Esophagus mucosa (tissue), 1 donor: ENCODE measurements around the gene EID2B. TPM values are rescaled to one million over a fixed set of nuclear protein-coding genes. Genes with fewer than 3 reads are reported as not detected.

ENCODE experiments used
- ATAC-seq: fragments of 200-7000 bp; cut with Tn5 transposase; one replicate; pipeline ENCODE4 v1.9.1; 2020
- total RNA-seq: library from RNA; stranded (reverse); gene quantifications from one replicate; pipeline ENCODE4 v1.2.4, GENCODE V29; 2023
- donor health status: DM: yes; HTN: yes; CAD: no.

EID2B gene
- total RNA-seq, 1 donor from 2014 or later, result 0.20 TPM

- peak; percentile 18 for ATAC-seq
These were observed 33.6 kb downstream of the EID2B start, which contains the start of gene DLL3 for GRCh38 chr19:39498798-39499642. Gene DLL3 (plus strand): TSS chr19:39498947. CDS start chr19:39498975, 28 bp downstream.

DNA sequence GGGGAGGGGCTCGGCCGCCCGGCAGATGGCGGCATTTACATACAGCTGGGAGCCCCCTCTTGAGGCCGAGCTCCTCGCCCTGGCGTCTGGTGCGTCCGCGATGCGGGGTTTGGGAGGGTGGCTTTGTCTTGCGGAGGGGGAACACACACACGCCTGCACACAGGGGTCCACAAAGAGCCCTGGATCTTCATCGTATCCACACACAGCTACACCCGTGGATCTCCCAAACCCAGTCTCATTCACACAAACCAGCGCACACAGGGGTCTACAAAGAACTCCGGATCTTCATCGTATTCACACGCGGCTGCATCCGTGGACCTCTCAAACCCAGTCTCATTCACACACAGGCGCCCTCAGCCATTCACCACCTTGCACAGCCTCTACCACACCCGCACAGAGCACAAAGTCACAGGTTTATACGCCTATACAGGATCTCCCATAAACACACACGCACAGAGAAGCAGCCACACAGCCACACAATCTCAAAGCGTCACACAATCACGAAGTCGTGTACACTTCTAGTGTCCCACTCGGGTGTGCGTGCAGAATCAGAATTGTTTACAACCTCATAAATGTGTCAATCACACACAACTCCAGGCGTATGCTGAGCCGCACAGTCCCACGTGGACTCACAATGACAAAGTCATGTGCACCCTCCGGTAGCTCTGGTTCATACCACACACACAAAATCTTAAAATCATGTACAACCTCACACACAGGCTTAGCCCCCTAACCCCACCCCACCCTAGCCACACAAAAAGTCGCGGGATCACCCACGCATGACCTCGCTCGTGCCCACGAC lies 34.5 kb downstream of the EID2B start:
- peak; percentile 13 for ATAC-seq

GRCh38 chr19:39497701-39497995 lies 35.0 kb downstream of the EID2B start:
- no peak for ATAC-seq

DNA sequence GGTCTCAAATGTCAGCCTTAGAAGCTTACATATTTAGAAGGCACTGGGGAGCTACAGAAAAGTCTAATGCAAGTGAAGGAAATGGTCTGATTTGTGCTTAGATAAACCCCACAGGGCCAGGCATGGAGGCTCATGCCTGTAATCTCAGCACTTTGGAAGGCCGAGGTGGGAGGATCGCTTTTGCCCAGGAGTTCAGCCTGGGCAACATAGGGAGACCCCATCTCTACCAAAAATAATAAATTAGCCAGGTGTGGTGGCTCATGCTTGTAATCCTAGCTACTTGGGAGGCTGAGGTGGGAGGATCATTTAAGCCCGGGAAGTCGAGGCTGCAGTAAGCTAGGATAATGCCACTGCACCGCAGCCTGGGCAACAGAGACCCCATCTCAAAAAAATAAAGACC lies 36.6 kb downstream of the EID2B start:
- no peak for ATAC-seq

DNA sequence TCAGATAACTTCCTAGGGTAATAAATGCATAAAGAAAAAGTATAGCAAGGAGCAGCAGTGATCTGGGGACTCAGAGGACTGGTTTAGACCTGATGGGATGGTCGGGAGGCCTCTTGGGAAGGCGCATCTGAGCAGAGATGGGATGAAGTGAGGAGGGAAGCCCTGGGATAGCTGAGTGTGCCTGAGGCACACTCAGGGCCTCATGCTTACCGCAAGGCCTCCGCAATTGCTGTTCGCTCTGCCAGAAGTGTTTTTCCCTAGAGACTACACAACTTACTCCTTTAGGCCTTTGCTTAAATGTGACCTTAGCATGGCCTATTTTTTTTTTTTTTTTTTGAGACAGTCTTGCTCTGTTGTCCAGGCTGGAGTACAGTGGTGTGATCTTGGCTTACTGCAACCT lies 38.0 kb downstream of the EID2B start:
- ATAC-seq, result no peak

GRCh38 chr19:39492788-39493187 lies 39.9 kb downstream of the EID2B start:
- ATAC-seq, result no peak

GRCh38 chr19:39492225-39492624 lies 40.4 kb downstream of the EID2B start:
- ATAC-seq, result no peak

DNA sequence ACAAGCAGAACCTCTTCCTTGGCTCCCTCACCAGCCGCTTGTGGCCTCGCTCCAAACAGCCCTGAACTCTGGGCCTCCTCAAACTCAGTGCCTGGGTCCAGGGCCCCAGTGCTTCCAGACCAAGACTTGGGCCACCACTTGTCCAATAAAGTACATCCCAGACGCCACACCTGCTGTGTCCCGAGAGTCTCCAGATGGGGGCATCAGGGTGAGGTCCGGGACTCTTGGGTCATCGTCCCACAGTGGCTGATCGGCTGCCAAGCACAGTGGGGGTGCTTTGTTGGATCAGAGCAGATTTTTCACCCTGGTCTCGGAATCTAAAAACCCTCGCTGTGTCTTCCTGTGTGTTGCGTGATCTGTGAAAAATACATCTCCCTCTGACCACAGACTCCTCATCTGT lies 42.9 kb downstream of the EID2B start:
- no peak for ATAC-seq

DNA sequence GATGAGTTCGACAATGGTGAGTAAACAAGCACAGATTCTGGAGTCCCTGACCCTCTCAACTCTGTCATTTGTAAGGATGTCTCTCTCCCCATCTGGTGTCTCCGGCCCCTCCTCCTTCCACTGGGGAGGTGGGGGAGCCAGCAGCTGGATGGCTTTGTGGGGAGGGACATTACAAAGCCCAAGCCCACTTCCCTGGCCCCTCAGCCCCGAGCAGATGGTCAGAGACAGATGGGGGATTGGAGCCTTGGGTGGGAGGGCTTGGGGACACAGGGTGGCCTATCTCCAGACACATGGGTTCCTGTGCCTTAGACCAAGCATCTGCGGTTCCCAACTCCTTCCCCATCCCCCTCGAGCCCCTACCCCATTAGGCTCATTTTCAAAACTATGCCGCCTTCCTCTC lies 49.5 kb downstream of the EID2B start:
- no peak for ATAC-seq

GRCh38 chr19:39481676-39482075 lies 51.0 kb downstream of the EID2B start:
- peak; percentile 2 for ATAC-seq

- peak; percentile 9 for ATAC-seq
These were observed 51.5 kb downstream of the EID2B start for GRCh38 chr19:39481229-39481545.

Other genes with a start within 250 kb of the EID2B start
- not detected for gene IFNL1, start 236.4 kb downstream of the EID2B start, total RNA-seq
- 0.08 TPM for gene LRFN1, start 212.0 kb downstream of the EID2B start, total RNA-seq
- gene GMFG, start 196.8 kb downstream of the EID2B start, total RNA-seq, result 2.3 TPM
- gene SAMD4B, start 190.4 kb downstream of the EID2B start, total RNA-seq, result 53.3 TPM
- gene PAF1, start 141.7 kb downstream of the EID2B start, total RNA-seq, result 29.5 TPM
- gene MED29, start 141.5 kb downstream of the EID2B start, total RNA-seq, result 21.4 TPM
- gene ZFP36, start 126.0 kb downstream of the EID2B start, total RNA-seq, result 141 TPM
- 12.8 TPM for gene PLEKHG2, start 120.2 kb downstream of the EID2B start, total RNA-seq
- 2,374 TPM for gene RPS16, start 96.9 kb downstream of the EID2B start, total RNA-seq
- 46.6 TPM for gene SUPT5H, start 87.3 kb downstream of the EID2B start, total RNA-seq
- gene TIMM50, start 52.0 kb downstream of the EID2B start, total RNA-seq, result 55.6 TPM
- gene DLL3, start 33.9 kb downstream of the EID2B start, total RNA-seq, result not detected
- not detected for gene SELENOV, start 17.7 kb downstream of the EID2B start, total RNA-seq
- 6.7 TPM for gene EID2, start 7.3 kb upstream of the EID2B start, total RNA-seq
- gene LGALS13, start 69.7 kb upstream of the EID2B start, total RNA-seq, result not detected
- not detected for gene LGALS16, start 123.1 kb upstream of the EID2B start, total RNA-seq
- gene LGALS14, start 171.6 kb upstream of the EID2B start, total RNA-seq, result not detected
- gene CLC, start 205.2 kb upstream of the EID2B start, total RNA-seq, result not detected
- not detected for gene LEUTX, start 246.0 kb upstream of the EID2B start, total RNA-seq